HG03039 (cell line): ENCODE results near the gene FLRT1.
"Not testable (repeated sequence)": the region's sequence is repeated elsewhere in the genome, so short reads cannot be mapped to it uniquely, and the experiment has no call there.

Source experiments
- ATAC-seq: cut with Tn5 transposase; IDR thresholded peaks from one replicate; pipeline ENCODE4 v1.9.1; 2021; ENCODE audit warnings: mild to moderate bottlenecking, moderate library complexity; ENCODE audit not compliant: unreplicated experiment

The FLRT1 gene

DNA sequence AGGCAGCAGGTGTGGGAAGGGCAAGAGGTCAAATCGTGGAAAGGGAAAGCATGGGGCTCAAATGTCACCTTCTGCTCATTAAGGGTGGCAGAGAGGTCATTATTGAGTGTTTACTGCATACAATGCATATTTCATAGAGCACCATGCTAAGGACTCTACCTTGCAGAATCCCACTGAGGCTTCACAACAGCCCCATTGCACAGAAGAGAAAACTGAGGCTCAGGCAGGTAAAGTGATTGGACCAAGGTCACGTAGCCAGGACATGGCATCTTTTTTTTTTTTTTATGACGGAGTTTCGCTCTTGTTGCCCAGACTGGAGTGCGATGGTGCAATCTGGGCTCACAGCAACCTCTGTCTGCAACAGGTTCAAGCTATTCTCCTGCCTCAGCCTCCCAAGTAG is 7.8 kb downstream of the FLRT1 start:
- ATAC-seq: no peak

DNA sequence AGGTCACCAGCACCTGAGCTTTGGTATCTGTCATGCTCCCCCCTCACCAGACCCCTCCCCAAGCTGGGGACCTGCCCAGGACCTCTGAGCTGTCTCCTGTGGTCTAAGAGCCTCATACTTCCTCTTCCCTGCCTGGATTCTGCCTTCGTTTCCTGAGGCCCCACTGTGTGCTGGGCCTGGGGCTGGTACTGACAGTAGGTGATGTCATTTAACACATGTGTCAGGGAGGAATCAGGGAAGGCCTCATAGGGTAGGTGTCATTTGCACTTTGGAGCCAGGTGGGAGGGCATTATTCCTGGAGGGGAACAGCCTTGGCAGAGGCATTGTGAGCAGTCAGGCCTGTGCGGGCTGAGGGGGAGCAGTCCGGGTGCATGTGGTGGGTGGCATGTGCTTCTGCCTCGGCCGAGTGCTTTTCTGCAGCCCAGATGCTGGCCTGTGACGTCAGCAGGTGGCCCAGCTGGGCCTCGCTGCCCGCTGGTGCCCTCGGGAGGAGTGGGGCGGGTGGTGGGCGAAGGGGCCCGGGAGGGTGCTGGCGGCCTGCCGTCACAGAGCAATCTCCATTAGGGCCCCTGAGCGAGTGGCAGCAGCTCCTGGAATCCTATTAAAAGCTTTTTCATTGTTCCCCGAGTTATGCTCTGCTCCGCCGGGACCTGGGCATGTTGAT is 9.1 kb downstream of the FLRT1 start:
- no peak for ATAC-seq

DNA sequence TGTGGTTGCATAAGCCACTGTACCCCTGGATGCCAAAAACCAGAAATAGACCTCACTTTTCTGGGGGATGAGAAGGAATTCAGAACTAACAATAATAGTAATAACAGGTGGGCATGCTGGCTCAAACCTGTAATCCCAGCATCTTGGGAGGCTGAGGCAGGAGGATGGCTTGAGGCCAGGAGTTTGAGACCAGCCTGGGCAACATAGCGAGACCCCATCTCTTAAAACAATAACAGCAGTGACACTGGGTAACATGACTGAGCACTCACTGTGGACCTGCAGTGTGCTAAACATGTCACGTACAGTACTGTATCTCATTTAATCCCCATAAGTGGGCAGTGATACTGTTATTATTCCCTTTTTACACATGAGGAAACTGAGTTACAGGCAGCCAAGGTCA is 10.0 kb downstream of the FLRT1 start:
- no peak for ATAC-seq

GRCh38 chr11:64047373-64047772 is 11.6 kb downstream of the FLRT1 start:
- not testable (repeated sequence) for ATAC-seq

DNA sequence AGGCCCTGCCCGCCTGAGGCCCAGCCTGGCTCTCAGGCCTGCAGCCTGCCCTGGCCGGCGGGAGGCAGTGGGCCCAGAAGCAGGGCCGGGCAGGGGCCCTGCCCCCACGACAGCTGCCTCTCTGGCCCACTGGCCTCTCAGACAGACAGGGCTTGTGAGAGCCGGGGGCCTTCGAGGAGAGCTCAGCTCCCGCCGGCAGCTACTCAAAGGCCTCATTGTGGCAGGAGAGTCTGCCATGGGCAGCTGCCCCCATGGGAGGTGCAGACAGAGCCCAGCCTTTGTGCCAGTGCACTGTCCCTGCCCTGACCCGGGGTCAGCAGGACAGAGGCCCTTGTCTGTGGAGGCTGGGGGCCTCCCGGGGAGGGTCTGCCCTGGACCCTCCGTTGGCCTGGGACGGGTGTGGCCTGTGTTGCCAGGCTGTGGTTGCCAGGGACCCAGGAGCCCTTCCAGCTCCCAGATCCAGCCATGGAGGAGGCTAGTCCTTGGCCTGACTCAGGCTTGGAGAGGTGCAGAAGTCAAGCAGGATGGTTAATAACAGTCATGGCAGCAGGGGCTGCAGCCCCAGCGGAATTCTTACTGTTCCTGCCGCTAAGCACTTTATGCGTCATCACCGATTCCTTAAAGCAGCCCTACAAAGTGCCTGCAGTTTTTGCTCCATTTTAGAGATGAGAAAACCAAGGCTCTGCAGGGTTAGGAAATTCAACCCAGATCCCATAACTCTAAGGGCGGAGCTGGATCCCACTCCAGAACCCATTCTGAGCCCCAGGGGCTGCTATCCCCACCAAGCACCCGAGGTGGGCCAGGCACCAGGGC is 12.5 kb downstream of the FLRT1 start:
- no peak for ATAC-seq

DNA sequence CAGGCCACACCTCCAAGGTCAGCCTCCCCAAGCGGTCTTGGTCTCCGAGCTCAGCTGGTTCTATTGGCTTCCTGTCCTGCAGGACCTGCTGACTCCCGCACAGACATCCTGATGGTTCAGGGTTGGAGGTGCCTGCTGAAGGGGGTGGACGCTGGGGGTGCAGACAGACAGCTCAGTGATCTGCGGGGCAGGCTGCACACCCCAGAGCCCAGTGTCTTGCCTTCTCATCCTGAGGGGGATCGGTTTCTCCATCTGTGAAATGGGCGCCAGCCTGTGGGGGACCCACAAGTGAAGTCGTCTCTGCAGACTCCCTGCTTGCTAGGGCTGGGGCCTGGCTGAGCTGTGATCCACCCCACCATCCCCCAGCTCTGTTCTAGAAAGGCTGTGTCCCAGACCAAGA is 13.8 kb downstream of the FLRT1 start:
- ATAC-seq: no peak

GRCh38 chr11:64051297-64051696 is 15.6 kb downstream of the FLRT1 start:
- no peak for ATAC-seq

DNA sequence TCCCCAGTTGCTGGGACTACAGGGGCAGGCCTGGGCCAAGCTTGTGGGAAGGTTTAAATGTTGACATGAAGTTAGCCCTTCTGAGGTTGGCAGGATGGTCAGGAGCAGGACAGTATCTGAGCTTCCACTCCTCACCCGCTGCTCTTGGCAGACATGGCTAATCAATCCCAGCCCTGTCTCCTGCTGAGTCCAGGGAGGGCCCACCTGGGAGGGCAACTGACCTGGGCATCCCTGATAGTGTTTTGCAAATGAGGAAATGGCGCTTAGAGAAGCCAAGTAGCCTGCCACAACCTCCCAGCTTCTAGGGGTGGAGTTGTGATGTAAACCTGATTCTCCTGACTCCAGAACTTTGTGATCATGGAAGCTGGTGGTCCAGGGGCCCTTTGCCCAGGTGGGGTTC is 16.7 kb downstream of the FLRT1 start:
- ATAC-seq: no peak

DNA sequence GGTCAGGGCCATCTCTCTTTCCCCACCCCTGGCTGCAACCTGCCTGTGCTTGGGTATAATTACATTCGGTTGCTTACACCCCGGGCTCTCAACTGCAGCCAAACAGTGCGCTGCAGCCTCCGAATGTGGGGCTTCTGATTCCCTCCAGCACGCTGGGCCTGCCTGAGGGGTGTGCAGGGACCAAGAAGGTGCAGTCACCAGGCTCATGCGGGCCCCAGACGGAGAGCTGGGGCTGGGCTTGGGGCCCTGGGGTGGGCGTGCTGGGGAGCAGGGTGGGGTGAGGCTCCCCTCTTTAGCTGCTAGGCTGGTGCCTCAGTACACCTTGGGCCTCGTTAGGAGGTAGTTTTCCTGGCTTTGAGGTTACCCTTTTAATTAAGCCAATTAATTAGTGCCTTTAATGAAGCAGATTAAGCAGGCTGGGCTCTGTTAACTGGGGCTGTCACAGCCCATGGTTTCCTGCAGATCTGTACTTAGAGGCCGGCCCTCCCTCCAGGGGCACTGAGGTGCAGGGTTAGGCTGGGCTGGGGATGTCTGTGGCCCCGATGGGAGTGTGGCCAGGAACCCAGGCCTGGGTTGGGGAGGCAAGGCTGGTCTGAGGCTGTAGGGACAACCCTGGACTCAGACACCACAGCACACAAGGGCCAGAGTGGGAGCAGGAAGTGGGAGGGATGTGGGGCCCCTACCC is 17.3 kb downstream of the FLRT1 start:
- no peak for ATAC-seq

- no peak for ATAC-seq
These were observed 18.0 kb downstream of the FLRT1 start for GRCh38 chr11:64053699-64054098.

- no peak for ATAC-seq
These were observed 19.3 kb downstream of the FLRT1 start for GRCh38 chr11:64055077-64055476.

DNA sequence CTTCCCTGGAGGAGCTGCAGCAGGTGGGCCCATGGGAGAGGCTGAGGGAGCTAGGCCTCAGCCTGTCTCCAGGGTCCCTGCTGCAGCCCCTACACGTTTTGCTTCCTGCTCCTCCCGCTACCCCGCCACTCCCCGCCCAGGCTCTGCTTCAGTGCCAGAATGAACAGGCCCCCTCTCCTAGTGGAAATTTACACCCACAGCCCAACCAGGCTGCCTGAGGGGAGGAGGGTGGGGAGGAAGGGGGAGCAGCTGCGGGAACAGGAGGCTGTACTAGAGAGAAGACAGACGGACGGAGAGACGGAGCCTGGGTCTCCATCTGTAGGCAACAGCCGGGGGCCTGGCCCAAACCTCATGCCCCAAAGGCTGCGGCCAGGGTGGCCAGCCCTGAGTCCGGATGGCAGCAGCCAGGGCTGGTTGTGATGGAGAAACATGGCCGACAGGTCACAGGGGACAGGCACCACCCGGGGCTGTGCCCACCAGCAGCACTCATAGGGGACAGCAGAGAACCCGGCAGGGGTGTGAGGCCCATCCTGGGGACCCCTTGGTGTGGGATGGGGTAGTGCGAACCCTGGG is 20.6 kb downstream of the FLRT1 start:
- no peak for ATAC-seq

- ATAC-seq: no peak
These were observed 21.1 kb downstream of the FLRT1 start for GRCh38 chr11:64056861-64057260.

DNA sequence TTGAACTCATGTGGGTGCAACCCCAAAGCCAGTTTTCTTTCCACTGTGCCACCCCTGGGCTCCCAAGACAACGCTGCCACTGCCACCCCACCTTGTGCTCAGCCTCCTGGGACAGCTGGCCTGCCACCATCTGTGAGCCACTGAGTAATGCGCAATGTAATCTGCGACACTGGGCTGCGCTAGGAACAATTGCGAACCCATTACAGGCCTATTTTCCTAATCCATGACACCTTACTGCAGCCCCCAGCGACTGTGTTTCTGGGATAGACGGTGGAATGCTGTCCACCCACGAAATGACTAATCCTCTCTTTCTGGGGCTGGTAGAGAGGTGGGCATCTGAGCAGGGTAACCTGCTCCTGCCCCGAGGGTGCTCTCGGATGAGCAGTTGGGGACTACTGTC is 22.2 kb downstream of the FLRT1 start:
- no peak for ATAC-seq

- no peak for ATAC-seq
These were observed 22.8 kb downstream of the FLRT1 start for GRCh38 chr11:64058494-64058893.

- no peak for ATAC-seq
These were observed 23.8 kb downstream of the FLRT1 start for GRCh38 chr11:64059339-64060140.

DNA sequence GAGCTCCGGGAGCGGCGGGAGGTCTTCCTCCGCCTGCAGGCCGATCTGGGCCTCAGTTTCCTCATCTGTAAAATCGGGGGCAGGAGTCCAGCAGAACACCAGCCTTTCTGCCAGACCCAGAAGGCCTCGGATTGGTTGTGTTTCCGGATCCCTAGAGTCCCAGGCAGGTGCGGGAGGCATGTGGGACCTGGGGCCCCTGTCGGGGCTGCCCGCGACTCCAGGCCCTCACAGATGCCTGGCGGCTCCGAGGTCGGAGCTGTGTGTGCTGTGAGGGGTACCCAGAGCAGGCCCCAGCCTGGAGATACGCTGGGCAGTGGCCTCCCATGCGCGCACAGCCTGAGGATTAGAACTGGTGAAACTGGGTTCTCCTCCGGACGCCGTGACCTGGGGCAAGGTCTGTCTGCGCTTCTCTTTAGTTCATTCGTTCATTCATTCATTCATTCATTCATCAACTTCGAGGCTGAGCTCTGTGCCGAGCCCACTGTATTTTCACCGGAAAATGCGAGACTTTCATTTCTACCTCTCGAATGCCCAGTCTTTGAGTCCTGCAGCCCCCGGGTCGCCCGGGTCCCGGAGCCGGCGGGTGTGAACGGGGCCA is 24.6 kb downstream of the FLRT1 start:
- no peak for ATAC-seq

GRCh38 chr11:64060861-64061444 is 25.2 kb downstream of the FLRT1 start:
- no peak for ATAC-seq

DNA sequence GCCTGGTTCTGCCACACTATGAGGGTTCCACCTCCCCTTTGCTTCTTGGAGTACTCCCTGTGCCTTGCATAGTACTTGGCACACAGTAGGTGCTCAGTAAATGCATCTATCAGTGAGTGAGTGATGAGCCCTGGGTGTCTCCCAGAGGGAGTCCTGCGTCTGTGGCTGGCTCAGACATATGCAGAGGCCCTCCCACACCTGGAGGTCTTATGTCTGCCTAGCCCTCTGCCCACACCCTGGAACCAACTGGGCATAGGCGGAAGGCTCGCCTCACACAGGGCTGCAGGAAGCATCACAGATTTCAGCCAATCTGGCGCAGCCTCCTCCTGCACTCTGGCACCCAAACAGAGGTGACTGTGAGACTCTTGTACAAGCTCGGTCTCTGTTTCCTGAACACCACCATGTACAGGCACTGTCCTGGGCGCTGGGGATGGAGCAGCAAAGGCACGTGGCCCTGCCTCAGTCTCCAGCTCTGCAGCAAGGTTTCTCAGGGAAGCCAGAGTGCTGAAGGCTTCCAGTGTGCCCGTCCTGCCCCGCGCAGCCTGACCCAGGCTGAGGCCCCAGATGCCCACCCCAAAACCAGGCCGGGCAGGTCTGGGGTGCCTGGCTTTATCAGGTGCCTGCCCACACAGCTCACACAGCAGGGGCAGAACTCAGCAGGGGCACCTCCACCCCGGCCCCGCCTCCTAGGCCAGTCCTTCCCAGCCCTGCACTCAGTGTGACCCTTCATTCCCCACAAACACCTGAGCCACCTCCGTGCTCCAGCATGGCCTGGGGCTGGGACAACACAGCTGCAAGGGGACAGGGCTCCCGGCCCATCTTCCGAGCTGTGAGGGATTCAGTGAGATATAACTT is 26.7 kb downstream of the FLRT1 start:
- ATAC-seq: no peak
